Keratinocyte (primary cell): Measurements from ENCODE around the gene TPK1. TPM values are rescaled to one million over a fixed set of nuclear protein-coding genes. Genes with fewer than 3 reads are reported as not detected.
"Not testable (repeated sequence)": the region's sequence is repeated elsewhere in the genome, so short reads cannot be mapped to it uniquely, and the experiment has no call there.

Experiments used
- DNase-seq: peaks from one replicate; pipeline ENCODE4 v3.0.0-alpha.2; 2011; ENCODE audit warnings: low read depth, missing footprints, low spot score
- FAIRE-seq: peaks from 2 replicates; lab custom pipeline; 2011; peaks lifted over from hg19 to GRCh38; lab: Jason Lieb, UNC
- H2AFZ ChIP-seq: 2 replicates; pipeline ENCODE4 v1.6.0; 2012; ENCODE audit warnings: low read length, control low read depth, inconsistent platforms; ENCODE audit not compliant: control insufficient read depth
- H3K27ac ChIP-seq: 2 replicates; pipeline ENCODE4 v1.5.1; 2011; ENCODE audit warnings: low read length; ENCODE audit not compliant: control insufficient read depth, insufficient read depth
- H3K27me3 ChIP-seq: 3 replicates; pipeline ENCODE4 v1.6.0; 2011; ENCODE audit warnings: low read length; ENCODE audit not compliant: control insufficient read depth, insufficient read depth; ENCODE audit errors: extremely low read depth
- H3K36me3 ChIP-seq, 2 experiments: 2 replicates in 1 of 2; 3 replicates in 1 of 2; pipeline ENCODE4 v1.5.1; 2011; ENCODE audit warnings: low read length in 2 of 2, mild to moderate bottlenecking in 1 of 2; ENCODE audit not compliant: control insufficient read depth in 2 of 2, insufficient read depth in 2 of 2; ENCODE audit errors: extremely low read depth in 1 of 2
- H3K4me1 ChIP-seq: 3 replicates; pipeline ENCODE4 v1.5.1; 2011; ENCODE audit warnings: low read length; ENCODE audit not compliant: control insufficient read depth, insufficient read depth; ENCODE audit errors: extremely low read depth
- H3K4me2 ChIP-seq: 3 replicates; pipeline ENCODE4 v1.6.0; 2011; ENCODE audit warnings: low read depth, low read length; ENCODE audit not compliant: control insufficient read depth, insufficient read depth; ENCODE audit errors: extremely low read depth
- H3K4me3 ChIP-seq, 3 experiments: fragments of 200-600 bp in 1 of 3; sonication (generic) in 1 of 3; 2 replicates in 2 of 3; 3 replicates in 1 of 3; pipeline ENCODE4 v1.5.1; 2011 to 2016; ENCODE audit warnings: low read length in 3 of 3, mild to moderate bottlenecking in 3 of 3, control low read depth in 2 of 3, inconsistent platforms in 1 of 3, low read depth in 1 of 3, mixed read lengths in 1 of 3, mixed run types in 1 of 3, moderate library complexity in 1 of 3; ENCODE audit not compliant: control insufficient read depth in 2 of 3, insufficient read depth in 2 of 3; ENCODE audit errors: extremely low read depth in 1 of 3
- H3K79me2 ChIP-seq: 2 replicates; pipeline ENCODE4 v1.6.0; 2012; ENCODE audit warnings: low read length; ENCODE audit not compliant: control insufficient read depth, insufficient read depth
- H3K9ac ChIP-seq: 3 replicates; pipeline ENCODE4 v1.6.0; 2011; ENCODE audit warnings: low read length; ENCODE audit not compliant: control insufficient read depth, insufficient read depth; ENCODE audit errors: extremely low read depth
- H3K9me1 ChIP-seq: 3 replicates; pipeline ENCODE4 v1.6.0; 2011; ENCODE audit warnings: low read length; ENCODE audit not compliant: control insufficient read depth, insufficient read depth; ENCODE audit errors: extremely low read depth
- H3K9me3 ChIP-seq: 2 replicates; pipeline ENCODE4 v1.5.1; 2012; ENCODE audit warnings: low read depth, low read length; ENCODE audit not compliant: control insufficient read depth
- H4K20me1 ChIP-seq: 3 replicates; pipeline ENCODE4 v1.6.0; 2011; ENCODE audit warnings: low read length; ENCODE audit not compliant: control insufficient read depth, insufficient read depth; ENCODE audit errors: extremely low read depth
- CTCF ChIP-seq, 3 experiments: IDR thresholded peaks in 1 of 3; conservative IDR thresholded peaks in 1 of 3; optimal IDR thresholded peaks in 1 of 3; 2 replicates in 2 of 3; 3 replicates in 1 of 3; pipeline versions ENCODE3 to v1.5.1; 2011; ENCODE audit warnings: low read length in 3 of 3, mild to moderate bottlenecking in 3 of 3, moderate library complexity in 2 of 3, control low read depth in 1 of 3, inconsistent platforms in 1 of 3; ENCODE audit not compliant: insufficient read depth in 2 of 3; ENCODE audit errors: extremely low read depth in 1 of 3
- EZH2 ChIP-seq: IDR thresholded peaks from one replicate; pipeline ENCODE4 v1.6.1; 2012; ENCODE audit warnings: inconsistent platforms, mild to moderate bottlenecking, low read length, moderate library complexity
- dilution Hi-C: fragments of 300-500 bp; cut with MboI; formaldehyde crosslinking; loops from one replicate; pipeline ENCODE4 v1.7.0; 2020; ENCODE audit warnings: low sequenced_read_pairs; ENCODE audit not compliant: extremely low pct_ligation_motif_present
- polyA plus RNA-seq, 5 experiments: library from polyadenylated mRNA; depleted of rRNA in 3 of 5; stranded (reverse) in 3 of 5; stranded (forward) in 1 of 5; unstranded in 1 of 5; fragments of >200 nt; gene quantifications; 1 replicate in 1 of 5; 2 replicates in 3 of 5; 3 replicates in 1 of 5; pipeline versions ENCODE4 v1.2.1 to v1.2.3, GENCODE V29; 2011 to 2012; ENCODE audit warnings: missing spikeins in 2 of 5, low read depth in 1 of 5, low replicate concordance in 1 of 5

The TPK1 gene
- polyA plus RNA-seq, 1 donor (not counting 4 experiments of a cell fraction or from before 2014, with no cell fraction given): 1.9 TPM

- no peak for FAIRE-seq
- dilution Hi-C loops: no loop called here
- Histone ChIP-seq H3K9me3 (no peaks in the 10 kb centered on the region), H3K9me1 (no peaks in the 10 kb centered on the region), H2AFZ (no peak overlapping the region), H3K4me1 (no peaks in the 10 kb centered on the region), H3K4me2 (no peak overlapping the region), H3K4me3 (no peak overlapping the region), H3K27me3 (no peaks in the 10 kb centered on the region), H3K79me2 (no peaks in the 10 kb centered on the region), H4K20me1 (no peaks in the 10 kb centered on the region), H3K9ac (no peak overlapping the region), H3K36me3 (no peaks in the 10 kb centered on the region), H3K27ac (no peak overlapping the region)
- TF ChIP-seq EZH2: no peak
- no peak for DNase-seq
Observed at GRCh38 chr7:144780071-144780608, 55.7 kb downstream of the TPK1 start.

- H4K20me1 ChIP-seq, H3K27ac ChIP-seq, H3K4me2 ChIP-seq, DNase-seq, FAIRE-seq, H3K79me2 ChIP-seq, dilution Hi-C loops, H3K27me3 ChIP-seq, H3K4me3 ChIP-seq, H3K9ac ChIP-seq, H2AFZ ChIP-seq, H3K9me3 ChIP-seq, H3K9me1 ChIP-seq, H3K4me1 ChIP-seq, H3K36me3 ChIP-seq: not testable (repeated sequence)
Observed at GRCh38 chr7:144777889-144778288, 58.0 kb downstream of the TPK1 start.

- FAIRE-seq (no peak), DNase-seq (no peak)
- H3K9ac ChIP-seq: no peak overlapping the region
- H3K27ac ChIP-seq: no peak overlapping the region
- H2AFZ ChIP-seq: no peak overlapping the region
- H3K36me3 ChIP-seq: no peaks in the 10 kb centered on the region
- no peaks in the 10 kb centered on the region for H3K9me3 ChIP-seq
- H3K9me1 ChIP-seq: no peaks in the 10 kb centered on the region
- no peaks in the 10 kb centered on the region for H3K27me3 ChIP-seq
- no peaks in the 10 kb centered on the region for H3K4me1 ChIP-seq
- H3K4me2 ChIP-seq: no peak overlapping the region
- TF ChIP-seq EZH2: no peak
- TF ChIP-seq CTCF (optimal IDR thresholded peaks at IDR 0.05 in 1 of 3, IDR thresholded peaks at IDR 0.05 in 1 of 3, conservative IDR thresholded peaks at IDR 0.05 in 1 of 3; ENCODE audit: extremely low read depth in 1 of 3, insufficient read depth in 2 of 3, low read length in 3 of 3): no peak
- no peaks in the 10 kb centered on the region for H3K79me2 ChIP-seq
- H3K4me3 ChIP-seq: no peak overlapping the region
- dilution Hi-C loops: no loop called here
- H4K20me1 ChIP-seq: no peaks in the 10 kb centered on the region
Observed at GRCh38 chr7:144777005-144777839, 58.6 kb downstream of the TPK1 start.
